HCT116 (cell line): Measurements from ENCODE around the gene CBFB.

Source experiments
- EZH2 ChIP-seq: fragments of 200-600 bp; sonication (generic); IDR thresholded peaks from 2 replicates; pipeline ENCODE4 v1.6.1; 2017; ENCODE audit warnings: antibody characterized with exemption, mixed run types
- EZH2phosphoT487 ChIP-seq: fragments of 200-600 bp; IDR thresholded peaks from 2 replicates; pipeline ENCODE4 v1.6.1; 2018; ENCODE audit warnings: antibody characterized with exemption, borderline replicate concordance
- POLR2A ChIP-seq: IDR thresholded peaks from 2 replicates; pipeline ENCODE4 v1.7.0; 2011; ENCODE audit warnings: borderline replicate concordance; ENCODE audit not compliant: insufficient read depth, insufficient read length; ENCODE audit errors: extremely low read depth
- POLR2AphosphoS5 ChIP-seq: IDR thresholded peaks from 2 replicates; pipeline ENCODE4 v1.6.1; 2011; ENCODE audit warnings: mild to moderate bottlenecking, low read depth, low read length, moderate library complexity
- SIN3A ChIP-seq: IDR thresholded peaks from 2 replicates; pipeline ENCODE4 v1.6.1; 2012; ENCODE audit warnings: low read depth
- TCF7L2 ChIP-seq: IDR thresholded peaks from 2 replicates; pipeline ENCODE4 v1.7.0; 2011; ENCODE audit warnings: borderline replicate concordance, inconsistent platforms; ENCODE audit not compliant: insufficient read depth, insufficient read length; ENCODE audit errors: extremely low read depth
- ZNF274 ChIP-seq: fragments of 200-500 bp; sonication (Bioruptor generic); IDR thresholded peaks from 2 replicates; pipeline ENCODE4 v1.6.1; 2014; ENCODE audit warnings: mild to moderate bottlenecking, low read depth, low read length, inconsistent platforms
- TF ChIP-seq, protein P1 (sequence below), 3 experiments: fragments of 200-600 bp in 1 of 3; sonication (generic) in 1 of 3; IDR thresholded peaks in 2 of 3; conservative IDR thresholded peaks in 1 of 3; 2 replicates each; pipeline ENCODE4 v1.5.1; 2012 to 2017; ENCODE audit warnings: low read depth in 2 of 3, low read length in 2 of 3, antibody characterized with exemption in 1 of 3, borderline replicate concordance in 1 of 3, control low read depth in 1 of 3, mild to moderate bottlenecking in 1 of 3, mixed read lengths in 1 of 3, mixed run types in 1 of 3, moderate library complexity in 1 of 3; ENCODE audit not compliant: insufficient read depth in 1 of 3
- TF ChIP-seq, protein P2 (sequence below): IDR thresholded peaks from 2 replicates; pipeline ENCODE4 v1.6.1; 2012; ENCODE audit warnings: low read depth
- TF ChIP-seq, protein P3 (sequence below): IDR thresholded peaks from 2 replicates; pipeline ENCODE4 v1.6.1; 2012

DNA sequence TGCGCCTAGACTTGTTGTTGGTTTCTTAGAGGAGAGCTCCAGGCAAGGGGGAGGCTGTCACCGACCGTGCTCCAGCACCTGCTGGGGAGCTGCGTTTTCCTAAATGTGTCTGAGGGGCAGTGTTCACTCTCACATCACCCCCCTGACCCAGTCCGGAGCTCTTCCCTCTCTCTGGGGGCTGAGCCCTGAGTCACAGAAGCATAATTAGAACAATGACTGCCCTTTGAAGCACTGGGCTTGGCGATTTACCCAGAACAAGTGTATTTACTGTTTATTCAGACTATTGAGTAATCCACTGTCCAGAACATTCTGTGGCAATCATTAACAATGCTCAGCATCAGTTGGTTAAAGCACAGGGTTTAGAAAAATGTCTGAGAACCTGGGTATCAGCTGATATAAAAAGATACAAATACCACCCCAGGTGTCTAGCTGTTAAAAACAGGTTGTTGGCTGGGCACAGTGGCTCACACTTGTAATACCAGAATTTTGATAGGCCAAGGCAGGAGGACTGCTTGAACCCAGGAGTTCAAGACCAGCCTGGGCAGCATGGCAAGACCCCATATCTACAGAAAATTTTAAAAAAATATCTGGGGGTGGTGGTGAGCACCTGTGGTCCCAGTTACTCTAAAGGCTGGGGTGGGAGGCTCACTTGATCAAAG lies 32.5 kb upstream of the CBFB start:
- TF ChIP-seq EZH2phosphoT487 (no peak), SIN3A (no peak), EZH2 (no peak), POLR2AphosphoS5 (no peak), ZNF274 (no peak), TCF7L2 (no peak), POLR2A (no peak)
- TF ChIP-seq, protein P1, sequence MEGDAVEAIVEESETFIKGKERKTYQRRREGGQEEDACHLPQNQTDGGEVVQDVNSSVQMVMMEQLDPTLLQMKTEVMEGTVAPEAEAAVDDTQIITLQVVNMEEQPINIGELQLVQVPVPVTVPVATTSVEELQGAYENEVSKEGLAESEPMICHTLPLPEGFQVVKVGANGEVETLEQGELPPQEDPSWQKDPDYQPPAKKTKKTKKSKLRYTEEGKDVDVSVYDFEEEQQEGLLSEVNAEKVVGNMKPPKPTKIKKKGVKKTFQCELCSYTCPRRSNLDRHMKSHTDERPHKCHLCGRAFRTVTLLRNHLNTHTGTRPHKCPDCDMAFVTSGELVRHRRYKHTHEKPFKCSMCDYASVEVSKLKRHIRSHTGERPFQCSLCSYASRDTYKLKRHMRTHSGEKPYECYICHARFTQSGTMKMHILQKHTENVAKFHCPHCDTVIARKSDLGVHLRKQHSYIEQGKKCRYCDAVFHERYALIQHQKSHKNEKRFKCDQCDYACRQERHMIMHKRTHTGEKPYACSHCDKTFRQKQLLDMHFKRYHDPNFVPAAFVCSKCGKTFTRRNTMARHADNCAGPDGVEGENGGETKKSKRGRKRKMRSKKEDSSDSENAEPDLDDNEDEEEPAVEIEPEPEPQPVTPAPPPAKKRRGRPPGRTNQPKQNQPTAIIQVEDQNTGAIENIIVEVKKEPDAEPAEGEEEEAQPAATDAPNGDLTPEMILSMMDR (IDR thresholded peaks at IDR 0.05 in 2 of 3, conservative IDR thresholded peaks at IDR 0.05 in 1 of 3; ENCODE audit: borderline replicate concordance in 1 of 3, insufficient read depth in 1 of 3, low read depth in 2 of 3, low read length in 2 of 3) = no peak
- TF ChIP-seq, protein P2, sequence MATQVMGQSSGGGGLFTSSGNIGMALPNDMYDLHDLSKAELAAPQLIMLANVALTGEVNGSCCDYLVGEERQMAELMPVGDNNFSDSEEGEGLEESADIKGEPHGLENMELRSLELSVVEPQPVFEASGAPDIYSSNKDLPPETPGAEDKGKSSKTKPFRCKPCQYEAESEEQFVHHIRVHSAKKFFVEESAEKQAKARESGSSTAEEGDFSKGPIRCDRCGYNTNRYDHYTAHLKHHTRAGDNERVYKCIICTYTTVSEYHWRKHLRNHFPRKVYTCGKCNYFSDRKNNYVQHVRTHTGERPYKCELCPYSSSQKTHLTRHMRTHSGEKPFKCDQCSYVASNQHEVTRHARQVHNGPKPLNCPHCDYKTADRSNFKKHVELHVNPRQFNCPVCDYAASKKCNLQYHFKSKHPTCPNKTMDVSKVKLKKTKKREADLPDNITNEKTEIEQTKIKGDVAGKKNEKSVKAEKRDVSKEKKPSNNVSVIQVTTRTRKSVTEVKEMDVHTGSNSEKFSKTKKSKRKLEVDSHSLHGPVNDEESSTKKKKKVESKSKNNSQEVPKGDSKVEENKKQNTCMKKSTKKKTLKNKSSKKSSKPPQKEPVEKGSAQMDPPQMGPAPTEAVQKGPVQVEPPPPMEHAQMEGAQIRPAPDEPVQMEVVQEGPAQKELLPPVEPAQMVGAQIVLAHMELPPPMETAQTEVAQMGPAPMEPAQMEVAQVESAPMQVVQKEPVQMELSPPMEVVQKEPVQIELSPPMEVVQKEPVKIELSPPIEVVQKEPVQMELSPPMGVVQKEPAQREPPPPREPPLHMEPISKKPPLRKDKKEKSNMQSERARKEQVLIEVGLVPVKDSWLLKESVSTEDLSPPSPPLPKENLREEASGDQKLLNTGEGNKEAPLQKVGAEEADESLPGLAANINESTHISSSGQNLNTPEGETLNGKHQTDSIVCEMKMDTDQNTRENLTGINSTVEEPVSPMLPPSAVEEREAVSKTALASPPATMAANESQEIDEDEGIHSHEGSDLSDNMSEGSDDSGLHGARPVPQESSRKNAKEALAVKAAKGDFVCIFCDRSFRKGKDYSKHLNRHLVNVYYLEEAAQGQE = no peak
- TF ChIP-seq, protein P3, sequence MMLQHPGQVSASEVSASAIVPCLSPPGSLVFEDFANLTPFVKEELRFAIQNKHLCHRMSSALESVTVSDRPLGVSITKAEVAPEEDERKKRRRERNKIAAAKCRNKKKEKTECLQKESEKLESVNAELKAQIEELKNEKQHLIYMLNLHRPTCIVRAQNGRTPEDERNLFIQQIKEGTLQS = no peak
